ENCODE data around the gene MTHFD1L. TPM values are rescaled to one million over a fixed set of nuclear protein-coding genes. Genes with fewer than 3 reads are reported as not detected.

Gene MTHFD1L
- total RNA-seq, 1 donor from 2014 or later, result 3.1 TPM

- H3K4me3 ChIP-seq, result no peak overlapping the region
- H3K9me3 ChIP-seq (replicated peaks), result no peaks in the 10 kb centered on the region
- no peaks in the 10 kb centered on the region for H3K27me3 ChIP-seq (ENCODE audit: low read depth)
- DNase-seq, result no peak
- intact Hi-C loops (cut with micrococcal nuclease), result no loop called here
- H3K4me1 ChIP-seq, result no peaks in the 10 kb centered on the region
- H3K27ac ChIP-seq (replicated peaks), result no peak overlapping the region
- no peak for TF ChIP-seq CTCF (IDR thresholded peaks at IDR 0.05; ENCODE audit: borderline replicate concordance)
- H3K36me3 ChIP-seq, result no peaks in the 10 kb centered on the region
These were observed 40.3 kb downstream of the MTHFD1L start for GRCh38 chr6:150905769-150906168.

GRCh38 chr6:150906641-150907326 lies 41.3 kb downstream of the MTHFD1L start:
- Histone ChIP-seq H3K9me3 (replicated peaks) (no peaks in the 10 kb centered on the region), H3K4me3 (no peak overlapping the region), H3K27me3 (ENCODE audit: low read depth) (no peaks in the 10 kb centered on the region), H3K27ac (replicated peaks) (peak overlapping the region; percentile 41), H3K4me1 (no peaks in the 10 kb centered on the region), H3K36me3 (no peaks in the 10 kb centered on the region)
- TF ChIP-seq CTCF (IDR thresholded peaks at IDR 0.05; ENCODE audit: borderline replicate concordance), result no peak
- DNase-seq, result no peak
- intact Hi-C loops (cut with micrococcal nuclease), result no loop called here

- H3K27me3 ChIP-seq (ENCODE audit: low read depth), result no peaks in the 10 kb centered on the region
- H3K9me3 ChIP-seq (replicated peaks), result no peaks in the 10 kb centered on the region
- no peaks in the 10 kb centered on the region for H3K4me1 ChIP-seq
- no peaks in the 10 kb centered on the region for H3K36me3 ChIP-seq
- DNase-seq, result no peak
- TF ChIP-seq CTCF (IDR thresholded peaks at IDR 0.05; ENCODE audit: borderline replicate concordance), result no peak
- peak overlapping the region; percentile 41 for H3K27ac ChIP-seq (replicated peaks)
- no peak overlapping the region for H3K4me3 ChIP-seq
- intact Hi-C loops (cut with micrococcal nuclease), result no loop called here
These were observed 41.9 kb downstream of the MTHFD1L start for GRCh38 chr6:150907383-150907782.

- intact Hi-C loops (cut with micrococcal nuclease), result no loop called here
- H3K27ac ChIP-seq (replicated peaks), result no peak overlapping the region
- no peaks in the 10 kb centered on the region for H3K9me3 ChIP-seq (replicated peaks)
- H3K4me1 ChIP-seq, result no peaks in the 10 kb centered on the region
- no peaks in the 10 kb centered on the region for H3K27me3 ChIP-seq (ENCODE audit: low read depth)
- H3K36me3 ChIP-seq, result no peaks in the 10 kb centered on the region
- no peak overlapping the region for H3K4me3 ChIP-seq
- DNase-seq, result no peak
- no peak for TF ChIP-seq CTCF (IDR thresholded peaks at IDR 0.05; ENCODE audit: borderline replicate concordance)
These were observed 43.4 kb downstream of the MTHFD1L start for GRCh38 chr6:150908901-150909300.

GRCh38 chr6:150910561-150910960 lies 45.1 kb downstream of the MTHFD1L start:
- intact Hi-C loops (cut with micrococcal nuclease), result no loop called here
- Histone ChIP-seq H3K27ac (replicated peaks) (no peak overlapping the region), H3K36me3 (no peaks in the 10 kb centered on the region), H3K4me1 (no peaks in the 10 kb centered on the region), H3K4me3 (no peak overlapping the region), H3K27me3 (ENCODE audit: low read depth) (no peaks in the 10 kb centered on the region), H3K9me3 (replicated peaks) (no peaks in the 10 kb centered on the region)
- TF ChIP-seq CTCF (IDR thresholded peaks at IDR 0.05; ENCODE audit: borderline replicate concordance), result no peak
- DNase-seq, result no peak
